AG09319 (cell line): ENCODE measurements around the gene CTSK.

ENCODE experiments used
- DNase-seq: peaks from one replicate; pipeline ENCODE4 v3.0.0-alpha.2; 2010; ENCODE audit warnings: low read depth; ENCODE audit errors: extremely low read depth
- TF ChIP-seq, protein P1 (sequence below): IDR thresholded peaks from 2 replicates; pipeline ENCODE4 v1.5.1; 2011; ENCODE audit warnings: low read depth, mild to moderate bottlenecking, inconsistent platforms, low read length, moderate library complexity

Gene CTSK

DNA sequence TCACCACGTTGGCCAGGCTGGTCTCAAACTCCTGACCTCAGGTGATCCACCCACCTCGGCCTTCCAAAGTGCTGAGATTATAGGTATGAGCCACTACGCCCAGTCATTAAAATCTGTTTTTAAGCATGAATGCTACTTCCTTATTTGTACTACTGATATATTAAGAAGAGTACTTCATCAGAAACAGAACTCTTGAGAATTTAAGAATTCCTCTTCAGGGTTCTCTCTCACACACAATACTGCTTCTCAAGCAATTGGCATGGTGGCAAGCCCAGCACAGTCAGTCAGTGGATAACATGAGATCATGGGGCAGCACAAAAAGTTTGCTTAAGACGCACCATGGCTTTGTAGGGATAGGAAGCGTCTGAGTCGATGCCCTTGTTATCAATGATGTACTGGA is 56.6 kb downstream of the CTSK start:
- TF ChIP-seq, protein P1, sequence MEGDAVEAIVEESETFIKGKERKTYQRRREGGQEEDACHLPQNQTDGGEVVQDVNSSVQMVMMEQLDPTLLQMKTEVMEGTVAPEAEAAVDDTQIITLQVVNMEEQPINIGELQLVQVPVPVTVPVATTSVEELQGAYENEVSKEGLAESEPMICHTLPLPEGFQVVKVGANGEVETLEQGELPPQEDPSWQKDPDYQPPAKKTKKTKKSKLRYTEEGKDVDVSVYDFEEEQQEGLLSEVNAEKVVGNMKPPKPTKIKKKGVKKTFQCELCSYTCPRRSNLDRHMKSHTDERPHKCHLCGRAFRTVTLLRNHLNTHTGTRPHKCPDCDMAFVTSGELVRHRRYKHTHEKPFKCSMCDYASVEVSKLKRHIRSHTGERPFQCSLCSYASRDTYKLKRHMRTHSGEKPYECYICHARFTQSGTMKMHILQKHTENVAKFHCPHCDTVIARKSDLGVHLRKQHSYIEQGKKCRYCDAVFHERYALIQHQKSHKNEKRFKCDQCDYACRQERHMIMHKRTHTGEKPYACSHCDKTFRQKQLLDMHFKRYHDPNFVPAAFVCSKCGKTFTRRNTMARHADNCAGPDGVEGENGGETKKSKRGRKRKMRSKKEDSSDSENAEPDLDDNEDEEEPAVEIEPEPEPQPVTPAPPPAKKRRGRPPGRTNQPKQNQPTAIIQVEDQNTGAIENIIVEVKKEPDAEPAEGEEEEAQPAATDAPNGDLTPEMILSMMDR = no peak
- DNase-seq = no peak

DNA sequence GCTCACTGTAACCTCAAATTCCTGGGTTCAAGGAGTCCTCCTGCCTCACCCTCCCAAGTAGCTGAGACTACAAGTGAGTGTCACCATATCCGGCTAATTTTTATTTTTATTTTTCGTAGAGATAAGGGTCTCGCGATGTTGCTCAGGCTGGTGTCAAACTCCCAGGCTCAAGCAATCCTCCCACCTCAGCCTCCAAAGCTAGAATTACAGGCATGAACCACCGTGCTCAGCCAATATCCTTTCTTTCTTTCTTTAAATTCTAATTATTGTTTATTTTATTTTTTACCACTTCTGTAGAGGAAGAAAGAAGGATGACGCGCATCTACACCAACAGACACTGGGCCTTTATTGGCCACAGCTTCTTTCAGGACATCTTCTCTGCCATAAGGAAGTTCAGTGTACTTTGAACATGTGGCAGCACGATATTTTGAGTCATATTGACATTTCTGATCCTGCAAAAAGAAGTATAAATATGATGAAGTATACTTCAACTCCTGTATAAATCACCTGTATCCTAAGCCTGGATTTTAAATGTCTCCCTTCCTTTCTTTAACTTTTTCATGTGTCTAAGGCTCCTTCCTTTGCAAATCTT is 58.2 kb downstream of the CTSK start:
- DNase-seq = no peak
- TF ChIP-seq, protein P1 = no peak

DNA sequence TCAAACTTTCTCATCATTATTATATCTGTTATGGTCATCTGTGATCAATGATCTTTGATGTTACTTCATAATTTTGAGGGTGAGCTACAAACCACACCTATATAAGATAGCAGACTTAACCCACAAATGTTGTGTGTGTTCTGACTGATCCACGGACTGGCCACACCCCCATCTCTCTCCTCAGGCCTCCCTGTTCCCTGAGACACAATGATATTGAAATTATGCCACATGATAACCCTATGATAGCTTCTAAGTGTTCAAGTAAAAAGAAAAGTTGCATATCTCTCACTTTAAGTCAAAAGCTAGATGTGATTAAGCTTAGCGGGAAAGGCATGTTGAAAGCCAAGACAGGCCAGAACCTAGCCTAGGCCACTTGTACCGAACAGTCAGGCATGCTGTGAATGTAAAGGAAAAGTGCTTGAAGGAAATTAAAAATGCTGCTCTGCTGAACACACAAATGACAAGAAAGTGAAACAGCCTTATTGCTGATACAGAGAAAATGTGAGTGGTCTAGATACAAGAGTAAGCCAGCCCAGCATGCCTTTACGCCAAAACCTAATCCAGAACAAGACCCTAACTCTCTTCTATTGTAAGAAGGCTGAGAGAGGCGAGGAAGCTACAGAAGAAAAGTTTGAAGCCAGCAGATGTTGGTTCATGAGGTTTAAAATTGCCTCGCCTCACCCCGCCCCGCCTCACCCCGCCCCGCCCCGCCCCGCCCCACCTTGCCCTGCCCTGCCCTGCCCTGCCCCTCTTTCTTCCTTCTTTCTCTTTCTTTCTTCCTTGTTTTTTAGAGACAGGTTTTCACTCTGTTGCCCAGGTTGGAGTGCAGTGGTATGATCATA is 59.0 kb downstream of the CTSK start:
- TF ChIP-seq, protein P1 = no peak
- no peak for DNase-seq
